HG02840 (cell line): ENCODE results near the gene FCHO2.
"Not testable (repeated sequence)": the region's sequence is repeated elsewhere in the genome, so short reads cannot be mapped to it uniquely, and the experiment has no call there.

Source experiments
- ATAC-seq: cut with Tn5 transposase; IDR thresholded peaks from one replicate; pipeline ENCODE4 v1.9.1; 2021; ENCODE audit warnings: mild to moderate bottlenecking, moderate library complexity, moderate number of reproducible peaks; ENCODE audit not compliant: unreplicated experiment, low FRiP score

Gene FCHO2, protein sequence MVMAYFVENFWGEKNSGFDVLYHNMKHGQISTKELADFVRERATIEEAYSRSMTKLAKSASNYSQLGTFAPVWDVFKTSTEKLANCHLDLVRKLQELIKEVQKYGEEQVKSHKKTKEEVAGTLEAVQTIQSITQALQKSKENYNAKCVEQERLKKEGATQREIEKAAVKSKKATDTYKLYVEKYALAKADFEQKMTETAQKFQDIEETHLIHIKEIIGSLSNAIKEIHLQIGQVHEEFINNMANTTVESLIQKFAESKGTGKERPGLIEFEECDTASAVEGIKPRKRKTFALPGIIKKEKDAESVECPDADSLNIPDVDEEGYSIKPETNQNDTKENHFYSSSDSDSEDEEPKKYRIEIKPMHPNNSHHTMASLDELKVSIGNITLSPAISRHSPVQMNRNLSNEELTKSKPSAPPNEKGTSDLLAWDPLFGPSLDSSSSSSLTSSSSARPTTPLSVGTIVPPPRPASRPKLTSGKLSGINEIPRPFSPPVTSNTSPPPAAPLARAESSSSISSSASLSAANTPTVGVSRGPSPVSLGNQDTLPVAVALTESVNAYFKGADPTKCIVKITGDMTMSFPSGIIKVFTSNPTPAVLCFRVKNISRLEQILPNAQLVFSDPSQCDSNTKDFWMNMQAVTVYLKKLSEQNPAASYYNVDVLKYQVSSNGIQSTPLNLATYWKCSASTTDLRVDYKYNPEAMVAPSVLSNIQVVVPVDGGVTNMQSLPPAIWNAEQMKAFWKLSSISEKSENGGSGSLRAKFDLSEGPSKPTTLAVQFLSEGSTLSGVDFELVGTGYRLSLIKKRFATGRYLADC

DNA sequence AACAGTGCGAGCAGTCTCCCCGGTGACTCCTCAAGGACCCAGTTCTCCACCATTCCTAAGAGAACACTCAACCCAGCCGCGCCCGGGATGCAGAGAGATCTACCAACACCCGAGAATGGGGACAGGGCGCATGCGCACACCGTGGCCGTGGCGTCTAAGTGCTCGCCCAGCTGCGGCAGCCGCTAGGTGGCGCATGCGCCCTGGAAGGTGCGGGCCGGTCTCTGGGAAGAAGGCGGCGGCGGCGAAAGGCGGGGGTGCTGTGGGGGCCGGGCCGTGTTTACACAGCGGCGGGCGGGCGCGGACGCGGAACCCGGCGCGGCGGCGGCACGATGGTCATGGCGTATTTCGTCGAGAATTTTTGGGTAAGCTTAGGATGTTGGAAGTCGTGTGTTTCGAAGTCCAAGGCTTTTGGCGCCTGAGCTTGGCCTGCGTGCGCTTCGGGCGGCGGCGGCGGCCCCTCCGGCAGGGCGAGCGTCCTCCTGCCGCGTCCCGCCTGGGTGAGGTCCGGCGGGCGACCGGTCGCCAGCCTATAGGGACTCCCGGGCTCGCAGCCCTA, at the start of gene FCHO2:
FCHO2 (plus strand) TSS at position 274 of the 556 bp plus-strand sequence; CDS start at position 330, 56 bp downstream.
- peak; percentile 97 for ATAC-seq

DNA sequence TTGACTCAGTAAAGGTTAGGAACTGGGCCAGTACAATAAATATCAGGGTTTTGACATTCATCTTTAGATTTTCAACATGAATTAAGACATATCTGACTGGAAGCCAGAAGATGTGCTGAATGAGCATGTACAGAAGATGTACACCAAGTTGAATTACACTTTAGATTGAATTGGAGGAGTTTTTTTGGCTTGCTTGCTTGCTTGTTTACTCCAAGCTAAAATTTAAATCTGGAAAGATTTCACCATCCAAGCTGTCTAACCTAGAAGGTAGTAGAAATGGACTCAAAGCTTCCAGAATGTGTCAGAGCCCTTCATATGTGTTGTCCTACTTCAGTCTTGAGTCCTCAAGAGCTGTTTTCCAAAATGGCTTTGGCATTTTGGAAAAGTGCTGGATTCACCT, 49.0 kb upstream of the FCHO2 start:
- no peak for ATAC-seq

DNA sequence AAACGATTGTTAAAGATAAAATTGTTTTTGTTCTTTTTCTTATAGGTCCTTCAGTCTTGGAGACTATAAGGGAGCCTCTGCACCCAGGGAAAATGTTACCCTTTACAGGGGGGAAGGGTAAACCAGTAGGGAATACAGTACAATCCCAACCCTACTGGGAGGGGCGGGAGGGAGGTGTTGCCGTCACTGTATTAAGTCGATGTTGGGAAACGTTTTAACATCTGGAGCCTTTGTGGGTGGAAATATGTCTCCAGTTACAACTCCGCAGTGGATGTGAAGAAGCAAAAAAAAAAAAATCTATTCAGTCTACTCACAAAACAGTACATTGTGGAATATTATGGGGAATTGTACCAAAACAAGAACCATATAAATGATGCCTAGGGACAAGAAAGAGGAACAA, 47.2 kb upstream of the FCHO2 start:
- ATAC-seq: no peak

DNA sequence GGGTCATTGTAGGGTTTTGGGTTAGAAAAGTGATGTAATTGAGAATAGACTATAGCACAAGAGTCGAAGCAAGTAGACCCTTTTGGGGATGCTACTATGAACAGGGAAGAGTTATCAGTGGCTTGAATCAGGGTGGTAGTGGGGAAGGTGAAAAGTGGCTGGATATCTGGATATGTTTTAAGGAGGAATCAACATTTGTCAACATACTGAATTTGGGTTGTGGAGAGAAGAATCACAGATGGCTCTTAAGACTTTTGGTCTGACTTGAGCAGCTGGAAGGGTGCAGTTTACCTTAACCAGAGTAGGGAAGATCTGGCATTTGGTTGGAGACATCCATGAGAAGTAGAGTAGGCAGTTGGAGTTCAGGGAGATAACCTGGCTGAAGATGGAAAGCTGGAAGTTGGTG, 38.5 kb upstream of the FCHO2 start:
- ATAC-seq: no peak

DNA sequence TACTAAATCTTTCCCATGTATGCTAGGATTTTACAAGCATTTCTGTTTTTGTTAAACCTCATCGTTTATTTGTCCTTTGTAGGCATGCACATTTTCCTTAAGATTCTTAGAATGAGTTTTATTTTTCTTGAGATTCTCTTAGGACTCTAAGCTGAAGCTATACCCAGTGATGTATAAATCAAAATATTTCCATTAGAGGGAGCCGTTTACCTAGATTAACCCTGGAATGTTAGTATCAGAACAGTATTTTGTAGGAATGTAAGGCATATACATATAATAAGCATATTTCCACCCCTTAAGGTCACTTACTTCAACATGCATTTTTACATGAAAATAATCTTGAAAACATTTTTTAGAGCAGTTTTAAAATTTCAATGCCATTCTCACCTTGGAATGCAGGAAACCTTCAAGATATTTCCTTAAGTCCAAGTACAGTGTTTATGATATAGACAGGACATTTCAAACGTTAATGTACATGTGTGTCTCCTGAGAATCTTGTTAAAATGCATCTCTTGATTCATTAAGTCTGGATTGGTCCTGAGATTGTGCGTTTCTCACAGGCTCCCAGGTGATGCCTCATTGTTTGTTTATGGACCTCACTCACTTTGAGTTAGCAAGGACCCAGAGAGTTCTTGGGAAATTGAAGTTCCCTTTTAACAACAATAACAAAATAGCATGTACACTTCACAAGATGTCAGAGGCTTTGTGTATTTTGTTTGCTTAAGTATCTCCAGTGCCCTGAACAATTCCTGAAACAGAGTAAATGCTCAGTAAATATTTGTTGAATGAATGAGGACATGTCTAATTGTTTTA, 34.9 kb upstream of the FCHO2 start:
- ATAC-seq: no peak

DNA sequence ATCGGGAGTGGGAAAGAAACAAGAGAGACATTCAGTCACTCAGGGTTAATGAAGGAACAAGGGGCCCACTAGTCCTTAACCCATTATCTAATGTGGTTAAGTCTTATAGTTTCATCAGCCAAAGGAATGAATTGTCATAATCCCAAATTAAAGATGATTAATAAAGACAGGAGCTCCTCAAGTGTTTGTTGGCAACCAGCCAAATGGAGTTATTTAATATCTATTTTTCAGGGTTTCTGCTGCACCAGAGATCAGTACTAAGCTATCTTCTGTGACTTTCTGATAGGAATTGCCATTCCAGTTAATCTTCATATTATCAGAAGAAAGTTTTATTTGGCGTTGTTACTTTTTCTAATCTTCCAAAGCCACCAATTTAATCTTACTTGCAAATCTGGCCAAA, 34.0 kb upstream of the FCHO2 start:
- ATAC-seq: no peak

DNA sequence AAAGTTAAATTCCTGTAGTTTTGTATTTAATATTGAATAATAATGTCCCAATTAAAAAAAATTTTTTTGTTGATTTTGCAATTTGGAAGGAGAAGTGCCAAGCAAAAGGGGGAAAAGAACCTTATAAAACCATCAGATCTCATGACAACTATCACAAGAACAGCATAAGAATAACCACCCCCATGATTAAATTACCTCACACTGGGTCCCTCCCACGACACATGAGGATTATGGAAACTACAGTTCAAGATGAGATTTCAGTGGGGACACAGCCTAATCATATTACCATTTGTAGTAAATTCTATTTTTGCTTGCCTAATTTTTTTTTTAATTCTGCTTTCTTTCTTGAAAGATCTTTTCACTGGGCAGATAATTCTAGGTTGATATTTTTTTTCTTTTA, 33.4 kb upstream of the FCHO2 start:
- no peak for ATAC-seq

DNA sequence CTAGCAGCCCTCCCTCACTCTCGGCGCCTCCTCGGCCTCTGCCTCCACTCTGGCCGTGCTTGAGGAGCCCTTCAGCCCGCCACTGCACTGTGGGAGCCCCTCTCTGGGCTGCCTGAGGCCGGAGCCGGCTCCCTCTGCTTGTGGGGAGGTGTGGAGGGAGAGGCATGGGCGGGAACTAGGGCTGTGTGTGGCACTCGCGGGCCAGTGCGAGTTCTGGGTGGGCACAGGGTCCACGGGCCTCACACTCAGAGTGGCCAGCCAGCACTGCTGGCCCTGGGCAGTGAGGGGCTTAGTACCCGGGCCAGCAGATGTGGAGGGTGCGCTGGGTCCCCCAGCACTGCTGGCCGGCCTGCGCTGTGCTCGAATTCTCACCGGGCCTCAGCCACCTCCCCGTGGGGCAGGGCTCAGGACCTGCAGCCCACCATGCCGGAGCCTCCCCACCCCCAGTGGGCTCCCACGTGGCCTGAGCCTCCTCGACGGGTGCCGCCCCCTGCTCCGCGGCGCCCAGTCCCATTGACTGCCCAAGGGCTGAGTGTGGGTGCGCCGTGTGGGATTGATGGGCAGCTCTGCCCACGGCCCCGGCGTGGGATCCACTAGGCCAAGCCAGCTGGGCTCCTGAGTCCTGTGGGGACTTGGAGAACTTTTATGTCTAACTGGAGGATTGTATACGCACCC, 30.4 kb upstream of the FCHO2 start:
- ATAC-seq: no peak

DNA sequence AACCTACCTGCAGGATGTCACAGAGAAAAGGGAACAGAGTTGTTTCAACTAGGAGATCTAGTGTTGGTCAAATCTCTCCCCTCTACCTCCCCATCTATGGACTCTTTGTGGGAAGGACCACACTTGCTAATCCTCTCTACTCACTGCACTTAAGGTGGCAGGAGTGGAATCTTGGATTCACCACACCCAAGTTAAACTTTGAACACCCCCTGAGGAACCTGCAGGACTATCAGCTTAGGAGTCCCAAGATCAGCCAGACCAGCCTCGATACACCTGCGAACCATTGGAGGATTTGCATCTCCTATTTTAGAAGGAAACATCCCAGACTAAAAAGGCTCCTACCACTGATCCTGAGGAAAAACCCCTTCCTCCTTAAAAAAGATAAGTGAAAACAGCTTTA, 23.2 kb upstream of the FCHO2 start:
- ATAC-seq: not testable (repeated sequence)

DNA sequence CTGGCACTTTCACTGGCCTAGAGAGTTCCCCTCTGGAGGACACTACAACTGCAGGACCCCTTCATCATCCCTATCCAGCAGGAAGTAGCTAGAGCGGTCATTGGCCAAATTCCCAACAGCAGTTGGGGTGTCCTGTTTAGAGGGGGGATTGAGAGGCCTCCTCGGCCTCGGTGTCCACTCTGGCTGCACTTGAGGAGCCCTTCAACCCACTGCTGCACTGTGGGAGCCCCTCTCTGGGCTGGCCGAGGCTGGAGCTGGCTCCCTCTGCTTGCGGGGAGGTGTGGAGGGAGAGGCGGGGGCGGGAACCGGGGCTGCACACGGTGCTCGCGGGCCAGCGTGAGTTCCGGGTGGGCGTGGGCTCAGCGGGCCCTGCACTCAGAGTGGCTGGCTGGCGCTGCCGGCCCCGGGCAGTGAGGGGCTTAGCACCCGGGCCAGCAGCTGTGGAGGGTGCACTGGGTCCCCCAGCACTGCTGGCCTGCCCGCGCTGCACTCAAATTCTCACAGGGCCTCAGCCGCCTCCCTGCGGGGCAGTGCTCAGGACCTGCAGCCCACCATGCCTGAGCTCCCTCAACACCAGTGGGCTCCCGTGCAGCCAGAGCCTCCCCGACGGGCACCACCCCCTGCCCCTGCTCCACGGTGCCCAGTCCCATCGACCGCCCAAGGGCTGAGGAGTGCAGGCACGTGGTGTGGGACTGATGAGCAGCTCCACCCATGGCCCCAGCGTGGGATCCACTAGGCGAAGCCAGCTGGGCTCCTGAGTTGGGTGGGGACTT, 20.7 kb upstream of the FCHO2 start:
- not testable (repeated sequence) for ATAC-seq

DNA sequence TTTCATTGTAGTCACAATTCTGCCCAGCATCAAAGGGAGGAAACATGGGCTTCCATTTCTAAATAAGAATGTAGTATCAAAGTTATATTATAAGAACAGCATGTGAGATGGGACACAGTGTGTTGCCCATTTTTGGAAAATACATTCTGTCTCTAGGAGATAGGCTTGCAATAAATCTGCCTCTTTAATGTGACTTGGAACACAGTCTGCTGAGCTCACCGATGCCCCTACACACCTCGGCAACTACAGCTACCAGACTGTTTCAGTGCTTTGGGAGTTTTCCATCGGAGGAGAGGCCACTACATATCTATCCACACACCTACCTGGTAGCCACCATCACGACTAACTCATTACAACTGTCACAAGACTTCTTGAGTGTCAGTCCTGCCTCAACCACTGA, 18.9 kb upstream of the FCHO2 start:
- no peak for ATAC-seq

DNA sequence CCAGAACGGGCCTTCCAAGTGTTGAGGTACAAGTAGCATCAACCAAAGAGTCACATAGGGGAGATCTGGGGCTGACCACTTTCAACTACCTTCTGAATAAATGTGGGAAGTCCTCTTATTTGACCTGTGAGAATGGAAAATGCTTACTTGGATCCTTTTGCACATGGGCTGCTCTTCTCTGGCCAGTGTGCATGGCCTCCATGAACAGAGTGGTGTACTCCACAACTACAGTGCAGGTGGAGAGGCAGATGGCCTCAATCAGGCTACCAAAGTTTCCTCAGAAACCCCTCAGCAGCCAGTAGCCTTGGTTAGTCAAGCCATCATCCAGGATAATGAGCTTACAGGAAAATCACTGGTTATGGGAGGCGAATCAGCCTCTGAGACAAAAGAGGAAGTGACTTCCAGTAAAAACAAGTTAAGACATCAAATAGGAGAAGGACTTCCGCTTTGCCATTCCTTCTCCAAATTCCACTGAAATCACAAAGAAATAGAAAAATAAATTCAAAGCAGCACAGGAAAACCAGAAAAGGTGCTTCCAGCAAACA, 18.3 kb upstream of the FCHO2 start:
- no peak for ATAC-seq

DNA sequence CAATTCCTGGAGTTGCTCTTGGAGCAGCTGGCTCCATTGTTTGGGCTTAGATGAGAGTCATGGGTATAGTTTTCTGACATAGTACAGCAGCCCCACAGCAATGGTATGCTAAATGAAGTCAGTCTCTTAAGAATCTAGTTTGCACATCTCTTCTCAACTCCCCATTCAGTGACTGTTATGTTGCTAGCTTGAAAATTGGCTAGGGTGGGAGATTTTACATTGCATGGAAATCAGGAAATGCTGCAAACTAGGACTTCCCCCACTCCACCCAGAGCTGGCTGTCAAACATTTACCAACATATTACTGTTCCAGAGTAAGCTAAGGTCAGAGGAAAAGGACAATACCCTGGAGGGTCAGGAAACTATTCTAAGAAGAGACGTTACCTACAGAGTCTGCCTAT, 17.6 kb upstream of the FCHO2 start:
- ATAC-seq: no peak

DNA sequence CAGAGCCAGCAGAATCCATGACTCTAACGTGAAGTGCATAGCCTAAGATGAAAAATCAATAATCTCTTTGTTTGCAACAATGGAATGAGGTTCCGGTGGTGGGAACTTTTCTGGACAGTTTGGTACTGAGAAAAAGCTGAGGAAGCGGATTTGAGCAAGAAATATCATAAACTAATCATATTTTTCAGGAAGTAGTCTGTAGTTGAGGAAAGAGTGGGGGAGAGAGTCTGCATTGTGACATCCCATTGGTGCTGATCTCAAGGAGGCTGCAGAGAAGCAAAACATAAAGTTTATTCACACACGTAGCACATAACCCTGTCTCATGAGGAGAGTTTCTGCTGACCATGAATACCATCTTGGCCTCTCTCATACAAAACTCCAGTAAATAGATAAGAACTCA, 15.8 kb upstream of the FCHO2 start:
- ATAC-seq: no peak

DNA sequence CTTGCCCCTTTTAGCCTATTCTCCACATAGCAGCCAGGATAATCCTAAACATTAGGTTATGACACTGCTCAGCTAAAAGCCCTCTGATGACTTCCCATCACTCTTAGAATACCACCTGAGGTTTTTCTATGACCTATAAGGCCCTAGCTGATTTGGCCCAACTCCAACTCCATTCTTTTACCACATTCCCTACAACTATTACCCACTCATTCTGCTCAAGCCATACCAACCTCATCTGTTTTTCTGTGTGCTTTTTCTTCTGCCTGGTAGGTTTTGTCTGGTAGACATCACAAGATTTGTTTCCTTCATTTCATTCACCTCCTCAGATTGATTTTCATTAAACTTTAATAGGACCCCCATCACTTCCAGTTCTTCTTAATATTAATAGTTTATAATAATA, 12.5 kb upstream of the FCHO2 start:
- no peak for ATAC-seq

DNA sequence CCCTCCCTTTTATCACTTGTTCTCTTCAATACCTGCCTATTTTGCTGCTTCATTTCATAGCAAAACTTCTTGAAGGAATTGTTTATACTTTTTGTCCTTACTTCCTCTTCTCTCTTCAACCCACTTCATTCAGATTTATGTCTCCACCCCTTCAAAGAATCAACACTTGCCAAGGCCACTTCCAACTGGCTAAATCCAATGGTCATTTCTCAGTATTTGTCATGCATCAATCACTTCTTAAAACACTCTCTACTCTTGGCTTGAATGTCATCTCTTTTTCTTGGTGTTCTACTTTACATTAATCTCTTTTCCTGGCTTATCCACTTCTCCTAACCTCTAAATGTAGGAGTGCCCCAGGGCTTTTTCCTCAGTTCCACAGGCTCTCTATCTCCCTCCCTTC, 8.3 kb upstream of the FCHO2 start:
- ATAC-seq: no peak

DNA sequence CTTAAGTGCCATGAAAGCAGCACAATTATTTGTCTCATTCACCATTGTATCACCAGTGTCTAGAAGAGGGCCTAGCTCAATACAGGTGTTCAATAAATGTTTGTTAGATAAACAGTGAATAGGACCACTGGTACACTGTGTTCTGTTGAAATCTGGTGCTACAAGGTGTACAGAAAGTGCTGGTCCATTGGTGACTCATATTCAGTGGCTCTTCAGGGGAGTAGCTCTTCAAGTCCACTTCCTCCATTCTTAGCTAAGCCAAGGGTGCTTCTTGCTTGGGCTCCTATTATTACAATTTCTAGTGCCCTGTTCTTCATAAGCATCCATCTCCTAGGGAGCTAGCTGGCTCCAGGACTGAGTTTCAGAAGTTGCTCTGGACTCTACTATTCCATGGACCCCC, 6.4 kb upstream of the FCHO2 start:
- ATAC-seq: no peak

DNA sequence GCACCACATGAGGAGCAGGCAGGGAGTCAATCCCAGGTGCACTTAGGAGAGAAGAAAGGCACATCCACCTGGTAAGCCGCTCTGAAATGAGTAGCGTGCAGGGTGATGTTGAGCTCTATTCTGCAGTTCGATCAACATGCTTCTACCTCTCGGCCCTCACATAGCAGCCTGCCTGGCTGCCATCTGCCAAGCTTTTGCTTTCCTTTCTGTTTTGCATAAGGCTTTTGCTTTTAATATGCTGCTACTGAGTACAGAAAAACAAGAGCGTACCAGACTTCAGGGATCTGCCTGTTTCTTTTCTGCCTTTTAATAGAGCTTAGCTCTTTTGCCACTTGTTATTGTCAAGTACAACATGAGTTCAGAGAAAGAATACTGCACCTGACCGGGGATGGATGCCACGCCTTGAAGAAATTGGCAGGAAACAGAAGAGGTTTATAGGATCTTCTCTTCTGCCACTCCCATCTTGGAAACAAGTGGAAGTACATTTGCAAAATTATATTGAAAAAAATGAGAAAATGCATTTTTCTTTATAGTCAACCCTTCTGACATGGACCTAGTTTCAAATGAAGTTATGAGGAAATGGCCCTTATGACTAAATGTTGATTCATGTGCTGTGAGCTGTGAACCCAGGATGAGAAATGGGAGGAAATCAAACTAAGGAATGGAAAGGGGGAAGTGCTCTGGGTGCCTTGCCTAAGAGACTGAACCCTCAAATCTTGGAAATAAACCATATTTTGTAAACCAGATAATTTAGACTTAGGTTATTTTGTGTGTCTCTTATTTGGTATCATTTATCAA, 4.0 kb upstream of the FCHO2 start:
- ATAC-seq: no peak
